GM18505 (cell line): ENCODE results near the gene SH3YL1.

Experiments used
- ATAC-seq: cut with Tn5 transposase; IDR thresholded peaks from one replicate; pipeline ENCODE4 v1.9.1; 2021; ENCODE audit not compliant: unreplicated experiment
- POLR2A ChIP-seq: IDR thresholded peaks from 4 replicates; pipeline ENCODE4 v1.6.1; 2011; ENCODE audit warnings: borderline replicate concordance; ENCODE audit not compliant: insufficient read depth, insufficient read length; ENCODE audit errors: extremely low read depth

Gene SH3YL1, protein sequence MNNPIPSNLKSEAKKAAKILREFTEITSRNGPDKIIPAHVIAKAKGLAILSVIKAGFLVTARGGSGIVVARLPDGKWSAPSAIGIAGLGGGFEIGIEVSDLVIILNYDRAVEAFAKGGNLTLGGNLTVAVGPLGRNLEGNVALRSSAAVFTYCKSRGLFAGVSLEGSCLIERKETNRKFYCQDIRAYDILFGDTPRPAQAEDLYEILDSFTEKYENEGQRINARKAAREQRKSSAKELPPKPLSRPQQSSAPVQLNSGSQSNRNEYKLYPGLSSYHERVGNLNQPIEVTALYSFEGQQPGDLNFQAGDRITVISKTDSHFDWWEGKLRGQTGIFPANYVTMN

DNA sequence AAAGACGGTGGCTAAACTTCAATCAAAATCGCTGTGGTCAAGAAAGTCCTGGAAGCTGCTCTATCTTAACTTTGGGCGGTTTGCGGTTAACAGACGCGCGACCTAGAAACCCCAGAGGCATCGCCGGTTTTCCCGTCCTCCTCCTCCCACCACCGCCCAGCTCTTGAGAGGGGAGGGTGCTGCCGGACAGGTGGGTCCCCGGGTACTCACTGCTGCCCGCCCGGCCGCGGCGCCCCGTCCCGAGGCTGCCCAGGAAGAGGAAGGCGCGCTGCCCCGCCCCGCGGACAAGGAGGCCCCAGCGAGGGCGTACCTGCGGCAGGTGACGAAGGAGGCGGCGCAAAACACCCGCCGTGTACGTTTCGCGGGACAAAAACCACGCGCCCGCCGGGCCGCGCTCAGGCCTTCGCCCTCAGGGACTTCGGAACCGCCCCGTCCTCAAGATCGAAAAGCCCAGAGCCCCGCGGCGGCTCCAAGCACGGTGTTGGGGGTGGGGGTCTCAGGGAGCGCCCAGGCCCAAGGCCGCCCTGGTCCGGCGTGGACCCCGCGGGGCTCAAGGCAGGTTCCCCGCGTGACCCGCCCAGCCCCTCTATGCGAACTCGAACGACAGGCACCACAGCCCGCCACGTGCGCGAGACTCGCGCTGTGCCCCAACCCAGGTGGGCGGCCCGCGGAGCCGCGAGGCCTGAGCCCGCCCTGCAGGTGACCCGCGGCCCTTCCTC, at the start of gene SH3YL1:
TSS of gene SH3YL1 (minus strand) at position 259 of the 719 bp plus-strand sequence. CDS start at position 211, 48 bp downstream.
- TF ChIP-seq POLR2A: peak; percentile 48
- ATAC-seq: peak; percentile 32

DNA sequence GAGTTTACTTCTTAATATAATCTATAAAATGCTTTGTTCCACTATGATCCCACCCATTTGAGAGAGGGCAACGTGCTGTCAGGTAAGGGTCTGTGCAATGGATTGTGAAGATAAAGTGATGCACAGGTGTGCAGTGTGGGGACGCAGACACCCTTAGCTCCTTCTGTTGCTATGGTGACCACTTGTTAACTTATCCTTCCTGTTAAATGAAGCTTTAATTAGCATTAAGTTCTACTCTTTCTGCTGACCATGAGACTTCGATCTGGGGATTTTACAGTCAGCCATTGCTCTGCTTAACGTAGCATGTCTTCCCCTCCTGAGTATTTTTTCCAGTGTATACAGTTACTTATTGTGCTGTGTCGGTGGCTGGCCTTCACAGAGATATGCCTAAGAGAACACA, 47.2 kb upstream of the SH3YL1 start:
- no peak for ATAC-seq
- no peak for TF ChIP-seq POLR2A

DNA sequence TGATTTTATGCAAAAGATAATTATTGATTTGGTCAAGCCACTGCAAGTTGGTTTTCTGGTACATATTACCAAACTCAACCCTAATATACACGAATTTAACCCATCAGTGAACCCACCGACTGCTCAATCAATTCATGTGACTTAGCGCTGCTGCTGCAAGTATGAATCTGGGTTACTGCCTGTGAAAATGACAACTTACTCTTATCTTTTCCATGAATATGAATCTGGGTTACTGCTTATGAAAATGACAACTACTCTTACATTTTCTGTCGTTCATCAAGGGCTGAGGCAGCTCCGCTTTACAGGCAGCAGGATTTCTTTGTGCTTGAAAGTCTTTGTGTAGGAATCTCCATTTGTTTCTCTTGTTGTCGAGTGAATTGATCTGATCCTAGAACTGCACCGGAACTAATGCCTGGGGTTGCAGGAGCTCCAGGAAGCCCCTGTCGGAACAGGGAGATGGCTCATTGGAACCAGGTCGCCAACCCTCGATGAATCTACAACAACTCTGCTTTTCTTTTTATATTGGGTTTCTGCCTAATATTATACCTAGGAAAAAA, 46.2 kb upstream of the SH3YL1 start:
- TF ChIP-seq POLR2A: no peak
- ATAC-seq: no peak

DNA sequence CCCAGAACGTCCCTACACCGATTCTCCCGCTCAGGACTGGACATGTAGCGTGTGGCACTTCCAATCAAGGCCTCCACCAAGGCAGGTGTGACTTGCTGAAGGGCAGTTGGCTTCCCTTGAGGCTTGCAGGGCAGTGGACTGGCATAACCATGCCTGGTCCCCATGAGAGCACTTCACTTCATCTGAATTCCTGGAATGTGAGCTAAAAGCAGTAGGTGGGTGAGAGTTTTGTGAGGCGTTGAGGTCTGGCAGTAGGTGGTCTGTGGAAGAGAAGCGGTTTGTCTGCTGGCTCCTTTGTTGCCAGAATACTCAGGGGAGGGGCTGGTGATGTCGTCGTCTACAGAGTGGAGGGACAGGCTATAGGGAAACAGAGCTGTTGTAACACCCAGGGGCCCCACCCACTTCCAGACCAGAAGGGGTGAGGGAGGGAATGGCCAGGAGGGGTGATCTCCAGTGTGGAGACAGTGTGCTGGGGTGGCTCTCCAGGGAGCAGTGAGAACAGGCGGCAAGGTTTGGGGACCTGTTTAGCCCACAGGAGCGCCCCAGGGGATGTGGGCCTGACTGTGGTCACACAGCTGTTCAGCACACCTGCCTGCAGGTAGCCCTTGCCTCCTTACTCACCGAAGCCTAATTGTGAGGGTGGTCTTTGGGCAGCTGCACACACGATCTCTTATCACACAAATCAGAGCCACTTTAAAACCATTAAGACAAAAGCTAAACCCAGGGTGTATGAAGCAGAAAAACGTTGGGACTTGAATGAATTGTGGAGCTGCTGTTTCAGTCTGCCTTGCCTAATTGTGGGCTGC, 45.5 kb upstream of the SH3YL1 start:
- TF ChIP-seq POLR2A: no peak
- no peak for ATAC-seq

DNA sequence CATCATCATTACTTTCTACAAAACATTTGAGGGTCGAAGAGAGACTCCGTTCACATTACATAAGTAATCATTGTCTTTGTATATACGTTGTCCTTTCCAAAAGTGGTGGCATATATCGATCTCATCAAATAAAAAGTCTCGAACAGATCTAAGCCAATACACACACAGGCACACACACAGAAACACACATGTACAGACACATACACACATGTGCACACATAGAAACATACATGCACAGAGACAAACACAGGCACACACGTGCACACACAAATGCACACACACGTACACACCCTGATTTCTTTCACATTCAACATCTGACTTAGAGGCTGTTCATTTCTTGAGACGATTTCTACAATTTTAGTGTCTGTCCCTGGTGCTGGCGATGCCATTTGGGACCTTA, 41.5 kb upstream of the SH3YL1 start:
- no peak for TF ChIP-seq POLR2A
- no peak for ATAC-seq

DNA sequence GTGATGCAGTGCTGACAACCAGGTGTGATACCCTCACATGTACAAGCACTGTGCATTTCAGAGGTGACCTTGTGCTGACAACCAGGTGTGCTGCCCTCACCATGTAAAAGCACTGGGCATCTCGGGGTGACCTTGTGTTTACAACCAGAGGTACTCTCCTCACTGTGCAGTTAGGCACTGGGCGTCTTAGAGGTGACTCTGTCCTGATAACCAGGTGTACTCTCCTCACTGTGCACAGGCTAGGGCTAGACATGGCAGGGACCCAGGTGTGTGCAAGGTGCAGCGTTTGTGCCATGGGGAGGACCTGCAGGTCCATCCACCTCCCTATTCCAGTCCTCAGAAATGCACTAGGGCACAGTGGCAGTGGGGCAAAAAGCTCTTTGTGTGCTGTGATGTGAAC, 32.5 kb upstream of the SH3YL1 start:
- no peak for TF ChIP-seq POLR2A

DNA sequence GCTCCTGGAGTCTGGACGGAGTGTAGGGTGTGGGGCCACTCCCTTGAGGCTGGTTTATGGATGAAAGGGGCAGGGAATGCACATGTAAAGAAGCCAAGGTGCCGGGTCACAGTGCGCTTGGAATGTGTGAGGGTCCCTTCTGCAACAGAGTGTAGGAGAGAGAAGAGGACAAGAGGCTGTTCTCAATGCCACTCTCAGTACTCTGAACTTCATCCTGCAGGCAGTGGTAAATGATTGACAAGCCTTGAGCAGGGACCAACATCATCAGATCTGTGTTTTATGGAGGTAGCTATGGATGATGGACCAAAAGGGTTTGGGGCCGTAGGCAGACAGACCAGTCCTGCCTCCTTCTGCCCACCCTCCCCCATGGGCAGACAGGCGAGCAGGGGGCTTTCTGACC, 31.3 kb upstream of the SH3YL1 start:
- TF ChIP-seq POLR2A: no peak
- no peak for ATAC-seq

More for the DNA sequence above, 32.5 kb upstream of the SH3YL1 start:
- no peak for ATAC-seq

DNA sequence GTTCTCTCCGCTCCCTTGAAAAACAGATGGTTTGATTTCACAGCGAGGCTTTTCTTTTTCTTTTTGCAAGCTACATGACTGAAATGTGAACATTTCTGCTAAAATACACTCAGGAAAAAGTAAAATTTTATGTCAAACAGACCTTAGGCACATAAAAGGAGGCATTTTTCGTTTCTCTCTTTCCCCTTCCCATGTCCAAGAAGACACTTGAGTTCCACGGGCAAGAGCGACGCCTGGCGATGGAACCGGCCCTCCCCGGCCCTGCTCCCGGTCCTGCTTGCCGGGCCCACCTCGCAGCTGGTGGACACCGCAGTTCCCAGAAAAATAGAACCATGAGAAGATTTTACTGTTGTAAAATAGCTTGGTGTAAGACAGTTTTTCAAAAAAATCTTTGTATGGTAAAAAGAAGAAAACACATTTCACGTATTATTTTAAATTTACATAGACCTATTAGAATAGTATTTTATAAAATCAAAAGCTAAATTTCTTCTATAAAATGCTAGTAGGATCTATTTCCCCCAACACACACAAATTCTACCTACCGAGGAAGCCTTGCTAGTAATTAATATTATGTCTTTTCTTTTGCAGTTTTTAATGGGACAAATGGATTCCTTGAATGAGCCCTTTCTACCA, 26.4 kb upstream of the SH3YL1 start:
- no peak for TF ChIP-seq POLR2A
- no peak for ATAC-seq

DNA sequence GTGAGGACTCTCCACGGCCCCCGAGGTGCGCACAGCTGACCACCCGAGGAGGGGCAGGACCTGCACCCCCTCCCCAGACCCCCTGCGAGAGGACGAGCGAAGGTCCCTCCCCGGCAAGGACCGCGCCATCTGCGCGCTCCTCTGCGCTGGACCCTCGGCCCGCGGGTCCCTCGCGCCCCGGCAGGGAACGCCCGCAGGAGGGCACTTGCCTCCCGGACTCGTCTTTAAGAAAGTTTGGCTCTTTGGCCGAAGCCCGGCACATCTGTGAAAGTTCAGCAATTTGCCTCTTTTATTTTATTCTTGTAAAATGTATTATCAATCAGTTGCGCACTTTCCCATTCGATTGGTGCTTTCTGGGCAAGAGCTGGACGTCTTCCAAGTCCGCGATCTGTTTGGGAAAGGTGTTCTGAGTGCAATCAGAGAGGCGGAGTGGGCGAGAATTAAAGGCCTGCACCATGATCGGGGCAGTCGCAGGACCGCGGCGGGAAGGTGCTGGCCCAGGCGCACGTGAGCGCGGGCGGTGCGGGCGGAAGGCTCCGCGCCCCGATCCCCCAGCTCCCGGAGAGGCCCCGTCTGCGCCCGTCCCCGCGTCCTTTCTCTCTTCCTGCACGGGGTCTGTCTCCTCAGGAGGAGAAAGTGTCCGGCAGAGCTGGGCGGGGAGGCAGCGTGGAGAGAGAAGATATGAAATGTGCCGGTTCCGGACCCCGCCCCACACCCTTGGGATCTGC, 25.7 kb upstream of the SH3YL1 start:
- ATAC-seq: no peak
- no peak for TF ChIP-seq POLR2A

DNA sequence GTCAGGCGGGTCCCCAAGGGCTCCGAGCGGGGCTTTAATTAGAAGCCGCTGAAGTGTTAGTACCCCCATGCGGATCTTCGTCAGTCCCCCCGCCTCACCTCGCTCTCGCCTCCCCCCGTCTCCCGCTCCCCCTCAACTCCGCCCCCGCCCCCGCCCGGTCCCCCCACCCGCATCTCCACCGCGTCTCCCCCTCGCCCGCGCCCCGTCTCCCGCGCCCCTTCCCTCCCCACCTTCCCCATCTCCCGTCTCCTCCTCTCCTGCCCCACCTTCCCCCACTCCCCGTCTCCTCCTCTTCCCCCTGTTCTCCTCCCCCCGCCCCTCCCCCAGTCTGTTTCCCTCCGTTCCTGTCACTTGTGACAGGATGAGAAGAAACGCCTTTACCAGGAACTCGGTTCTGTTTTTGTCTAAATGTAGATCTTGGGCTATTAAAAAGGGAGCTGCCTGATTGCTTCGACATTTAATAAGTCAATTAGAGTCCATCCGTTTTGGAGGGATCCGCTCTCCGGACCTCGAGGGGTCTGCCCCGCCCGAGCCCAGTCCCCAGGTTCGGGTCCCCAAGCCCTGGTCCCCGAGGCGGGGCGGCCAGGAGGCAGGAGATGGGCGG, 25.0 kb upstream of the SH3YL1 start:
- no peak for TF ChIP-seq POLR2A

DNA sequence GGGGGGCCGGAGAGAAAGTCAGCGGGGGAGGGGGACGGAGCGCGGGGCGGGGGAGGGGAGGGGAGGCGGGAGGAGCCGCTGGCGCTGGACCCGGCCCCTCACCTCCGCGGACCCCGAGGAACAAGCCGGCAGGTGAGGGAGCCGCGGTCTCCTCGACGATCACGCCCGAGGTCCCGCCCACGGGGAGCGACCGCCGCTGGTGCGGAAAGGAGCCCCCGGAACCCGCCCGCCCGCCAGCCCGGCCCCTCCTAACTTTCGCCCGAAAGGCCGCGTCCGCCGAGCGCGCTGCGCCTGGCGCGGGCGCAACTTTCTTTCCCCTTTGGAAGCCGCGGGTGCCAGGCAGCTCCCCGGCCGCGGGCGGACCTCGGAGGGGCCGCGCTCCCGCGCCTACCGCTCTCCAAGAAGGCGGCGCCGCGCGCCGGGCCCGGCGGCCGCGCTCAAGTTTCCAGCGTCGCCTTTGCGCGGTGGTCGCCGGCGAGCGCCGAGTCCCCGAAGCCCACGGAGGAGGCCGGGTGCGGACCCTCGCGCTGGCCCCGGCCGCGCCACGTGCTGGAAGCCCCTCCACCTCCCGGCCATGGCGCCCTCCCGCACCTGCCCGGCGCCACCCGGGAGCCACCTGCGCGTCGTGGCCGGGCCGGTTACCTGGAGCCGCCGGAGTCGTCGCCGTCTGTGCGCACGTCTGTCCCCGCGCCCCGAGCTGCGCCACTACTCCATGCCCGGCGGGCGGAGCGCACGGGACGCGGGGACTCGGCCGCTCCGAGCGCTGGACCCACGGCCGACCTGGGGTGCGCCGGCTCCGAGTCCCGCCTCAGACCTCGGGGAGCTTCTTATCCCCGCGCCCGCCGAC, 24.3 kb upstream of the SH3YL1 start, which contains the start of gene ALKAL2:
TSS of gene ALKAL2 (minus strand) at position 181 of the 847 bp plus-strand sequence. CDS start 256 bp downstream, outside the sequence.
- ATAC-seq: no peak
- TF ChIP-seq POLR2A: no peak

More for the DNA sequence above, 25.0 kb upstream of the SH3YL1 start:
- no peak for ATAC-seq
